ENCODE measurements around the gene ITPKB. TPM values are rescaled to one million over a fixed set of nuclear protein-coding genes. Genes with fewer than 3 reads are reported as not detected.

The ITPKB gene
- total RNA-seq, 2 experiments from 2014 or later = 37.5 to 38.5 TPM

DNA sequence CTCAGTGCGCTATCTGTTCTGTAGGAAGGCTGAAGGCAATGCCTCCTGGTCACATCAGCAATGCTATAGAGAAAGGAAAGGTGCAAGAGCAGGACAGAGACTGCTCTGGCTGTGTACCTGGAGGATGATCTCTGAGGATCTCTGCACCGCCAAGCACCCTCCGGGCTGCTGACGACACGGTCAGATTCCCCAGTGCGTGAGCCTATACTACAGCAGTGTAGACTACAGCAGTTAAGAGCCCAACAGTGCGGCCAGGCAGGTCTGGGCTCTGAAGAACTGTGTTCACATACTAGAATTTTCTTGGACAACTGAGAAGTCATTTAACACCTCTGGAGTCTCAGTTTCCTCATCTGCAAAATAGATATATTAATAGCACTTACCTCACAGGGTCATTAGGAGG, 39.9 kb downstream of the ITPKB start:
- Mint-ChIP-seq H3K4me1 (ENCODE audit: low read depth) (peaks cover 81% of the 10 kb centered on the region), H3K4me3 (no peak overlapping the region), H3K27ac (peak overlapping the region; percentile 95), H3K36me3 (peaks cover 11% of the 10 kb centered on the region), H3K9me3 (no peaks in the 10 kb centered on the region), H3K27me3 (no peaks in the 10 kb centered on the region)
- intact Hi-C loops (cut with micrococcal nuclease) = no loop called here
- DNase-seq = no peak
- ChIA-PET CTCF (interaction anchor here (1.0 to 4.2 kb wide), 2 partner anchors 11 to 15 kb away, joined by 3 to 16 read pairs; no protein-coding TSS in a partner anchor), POLR2A (interaction anchor here (0.6 to 4.2 kb wide), 3 partner anchors 11 to 56 kb away, joined by 3 to 18 read pairs (median 7); no protein-coding TSS in a partner anchor)

DNA sequence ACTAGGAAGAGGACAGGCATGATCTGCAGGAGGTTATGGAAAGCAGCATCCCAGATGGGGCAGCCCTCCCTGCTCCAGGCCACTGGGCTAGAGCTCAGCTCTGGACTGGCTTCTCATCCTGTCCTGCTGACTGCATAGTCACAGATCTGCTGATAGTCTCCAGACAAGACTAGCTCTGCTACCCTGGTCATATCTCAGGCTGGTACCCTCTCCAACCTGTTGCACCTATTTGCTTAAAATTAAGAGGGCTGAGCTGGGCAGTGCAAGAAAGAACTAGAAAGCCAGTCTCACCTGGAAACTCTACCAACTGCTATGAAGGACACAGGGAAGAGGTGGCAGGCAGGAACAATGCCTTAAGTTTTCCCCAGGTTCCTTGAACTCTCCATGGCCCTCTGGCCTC, 40.4 kb downstream of the ITPKB start:
- Mint-ChIP-seq H3K36me3 (peaks cover 11% of the 10 kb centered on the region), H3K9me3 (no peaks in the 10 kb centered on the region), H3K4me3 (no peak overlapping the region), H3K27me3 (no peaks in the 10 kb centered on the region), H3K4me1 (ENCODE audit: low read depth) (peaks cover 81% of the 10 kb centered on the region), H3K27ac (peak overlapping the region; percentile 95)
- intact Hi-C loops (cut with micrococcal nuclease) = no loop called here
- POLR2A ChIA-PET = interaction anchor here (1.8 to 4.2 kb wide), 2 partner anchors 10 to 55 kb away, joined by 7 to 18 read pairs; no protein-coding TSS in a partner anchor
- no peak for DNase-seq
- CTCF ChIA-PET = interaction anchor here (1.0 to 4.2 kb wide), 6 partner anchors 8 to 129 kb away, joined by 3 to 16 read pairs (median 4); no protein-coding TSS in a partner anchor

DNA sequence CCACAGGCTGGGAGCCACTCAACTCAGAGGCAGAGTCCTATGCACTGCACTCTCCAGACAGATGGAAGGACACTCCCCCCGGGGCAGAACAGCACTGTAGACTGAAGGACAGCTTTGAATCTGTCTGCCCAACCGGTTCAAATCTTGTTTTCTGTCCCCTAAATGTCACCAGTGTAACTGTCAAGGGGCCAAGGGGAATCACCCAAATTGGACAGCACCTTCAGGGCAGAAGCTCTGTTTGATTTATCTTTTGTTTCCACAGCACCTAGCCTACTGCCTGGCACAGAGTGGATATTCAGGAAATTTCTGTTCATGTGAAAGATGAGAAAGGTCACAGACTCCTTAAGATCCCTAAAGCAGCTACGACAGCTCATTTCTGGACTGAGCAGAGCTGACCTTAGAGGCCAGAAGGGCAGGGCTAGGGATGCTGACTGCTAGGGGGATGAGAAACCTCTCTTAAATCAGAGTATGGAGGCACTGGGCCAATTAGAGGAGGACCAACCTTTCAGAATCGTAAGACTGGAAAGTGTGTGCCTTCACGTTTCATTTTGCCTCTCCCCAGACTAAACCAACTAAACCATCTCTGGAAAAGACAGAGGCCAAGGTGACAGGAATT, 41.0 kb downstream of the ITPKB start:
- peak overlapping the region; percentile 95 for H3K27ac Mint-ChIP-seq
- H3K9me3 Mint-ChIP-seq = no peaks in the 10 kb centered on the region
- H3K4me1 Mint-ChIP-seq (ENCODE audit: low read depth) = peaks cover 86% of the 10 kb centered on the region
- no peaks in the 10 kb centered on the region for H3K27me3 Mint-ChIP-seq
- ChIA-PET POLR2A (interaction anchor here (0.9 to 4.2 kb wide), 3 partner anchors 10 to 54 kb away, joined by 3 to 18 read pairs (median 7); no protein-coding TSS in a partner anchor), CTCF (interaction anchor here (1.0 to 4.2 kb wide), 6 partner anchors 8 to 130 kb away, joined by 3 to 16 read pairs (median 4); no protein-coding TSS in a partner anchor)
- DNase-seq = no peak
- no peak overlapping the region for H3K4me3 Mint-ChIP-seq
- peaks cover 11% of the 10 kb centered on the region for H3K36me3 Mint-ChIP-seq
- intact Hi-C loops (cut with micrococcal nuclease) = no loop called here

DNA sequence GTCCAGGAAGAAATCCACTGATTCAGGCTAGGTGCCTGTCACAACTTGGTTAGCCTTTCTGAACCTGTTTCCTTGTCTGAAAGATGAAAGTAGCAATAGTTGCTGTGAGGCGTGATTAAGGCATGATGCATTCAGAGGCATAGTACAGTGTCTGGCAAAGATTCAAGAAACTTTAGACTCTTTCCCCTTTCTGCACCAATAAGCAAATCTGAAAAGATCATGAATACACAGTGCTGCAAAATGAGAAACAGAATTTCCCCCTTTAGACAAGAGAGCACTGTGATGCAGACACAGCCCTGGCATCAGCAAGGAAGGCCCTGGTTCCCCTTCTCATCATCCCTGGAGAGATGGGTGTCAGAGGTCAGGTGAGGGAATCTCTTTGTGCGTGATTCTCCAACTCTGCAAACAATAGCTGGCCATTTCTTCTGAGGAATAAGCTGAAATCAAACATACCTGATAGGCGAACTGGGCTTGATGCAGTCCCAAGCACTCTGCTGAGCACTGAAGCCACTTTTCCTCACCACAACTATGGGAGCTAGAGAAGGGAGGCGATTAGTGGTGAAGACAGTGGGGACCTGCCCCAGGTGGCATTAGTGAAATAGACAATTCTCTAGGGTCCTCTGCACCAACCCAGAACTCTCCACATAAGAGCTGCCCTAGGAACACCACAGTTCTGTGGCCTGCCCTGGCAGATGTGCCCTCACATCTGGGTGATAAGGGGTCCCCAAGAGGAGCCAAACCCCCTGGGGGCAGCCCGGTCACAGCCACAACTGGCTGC, 41.7 kb downstream of the ITPKB start:
- Mint-ChIP-seq H3K36me3 (peaks cover 13% of the 10 kb centered on the region), H3K27me3 (no peaks in the 10 kb centered on the region), H3K9me3 (no peaks in the 10 kb centered on the region), H3K4me3 (peak overlapping the region; percentile 20), H3K27ac (peak overlapping the region; percentile 95), H3K4me1 (ENCODE audit: low read depth) (peaks cover 87% of the 10 kb centered on the region)
- ChIA-PET POLR2A (interaction anchor here (0.9 to 4.2 kb wide), 5 partner anchors 9 to 54 kb away, joined by 3 to 18 read pairs (median 5); no protein-coding TSS in a partner anchor), CTCF (interaction anchor here (0.6 to 4.2 kb wide), 8 partner anchors 9 to 131 kb away, joined by 3 to 16 read pairs (median 4); no protein-coding TSS in a partner anchor)
- peak; percentile 48 for DNase-seq
- intact Hi-C loops (cut with micrococcal nuclease) = no loop called here

DNA sequence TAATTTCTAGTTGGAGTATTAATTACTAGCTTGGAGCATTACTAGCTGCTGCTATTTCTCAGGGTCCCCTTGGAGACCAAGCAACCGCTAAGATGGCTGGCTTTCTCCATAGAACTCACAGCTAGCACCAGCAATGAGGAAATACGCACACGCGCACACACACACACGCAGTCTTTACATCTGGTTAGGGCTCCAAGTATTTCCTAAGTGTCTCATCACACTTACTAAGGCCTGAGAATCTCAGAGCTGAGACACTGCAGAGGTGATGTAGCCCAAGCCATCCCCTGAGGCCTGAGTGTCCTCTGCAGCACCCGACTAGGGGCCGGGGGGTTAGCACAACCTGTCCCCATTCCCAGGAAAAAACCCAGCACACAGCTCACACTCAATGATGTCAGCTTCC, 42.5 kb downstream of the ITPKB start:
- peaks cover 11% of the 10 kb centered on the region for H3K36me3 Mint-ChIP-seq
- H3K27ac Mint-ChIP-seq = peak overlapping the region; percentile 95
- no peaks in the 10 kb centered on the region for H3K27me3 Mint-ChIP-seq
- H3K4me1 Mint-ChIP-seq (ENCODE audit: low read depth) = peaks cover 89% of the 10 kb centered on the region
- H3K9me3 Mint-ChIP-seq = no peaks in the 10 kb centered on the region
- ChIA-PET POLR2A (interaction anchor here (1.5 to 2.2 kb wide), 2 partner anchors 18 to 33 kb away, joined by 5 read pairs; no protein-coding TSS in a partner anchor), CTCF (interaction anchor here (0.6 to 1.6 kb wide), 3 partner anchors 9 to 40 kb away, joined by 4 to 10 read pairs (median 5); no protein-coding TSS in a partner anchor)
- no peak overlapping the region for H3K4me3 Mint-ChIP-seq
- no peak for DNase-seq
- intact Hi-C loops (cut with micrococcal nuclease) = no loop called here

DNA sequence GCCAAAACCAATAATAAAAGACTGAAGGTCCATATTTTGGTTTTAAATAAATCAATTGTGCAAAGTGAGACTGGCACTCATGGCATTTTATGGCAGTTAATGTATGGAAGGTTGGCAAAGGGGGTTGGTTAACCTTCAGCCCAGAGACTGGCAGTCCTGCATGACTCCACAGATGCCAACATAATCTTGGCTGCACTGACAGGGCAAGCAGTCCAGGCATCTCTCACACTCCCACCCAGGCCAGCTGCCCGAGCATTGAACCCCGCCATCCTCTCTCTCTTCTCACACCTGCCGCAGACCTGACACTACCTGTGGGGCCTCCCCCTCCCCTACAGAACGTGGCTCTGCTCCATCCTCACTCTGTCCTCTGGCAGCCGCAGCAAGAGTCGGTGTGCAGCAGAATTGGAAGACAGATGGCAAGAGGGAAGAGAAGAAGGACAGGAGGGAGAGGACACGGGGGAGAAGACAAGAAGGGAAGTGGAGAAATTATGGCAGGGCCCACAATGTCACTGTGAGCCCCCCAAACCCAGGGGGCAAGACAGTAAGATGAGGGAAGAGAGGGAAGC, 43.7 kb downstream of the ITPKB start:
- Mint-ChIP-seq H3K9me3 (no peaks in the 10 kb centered on the region), H3K4me1 (ENCODE audit: low read depth) (peaks cover 91% of the 10 kb centered on the region), H3K27me3 (no peaks in the 10 kb centered on the region), H3K27ac (peak overlapping the region; percentile 95), H3K36me3 (peaks cover 11% of the 10 kb centered on the region), H3K4me3 (no peak overlapping the region)
- intact Hi-C loops (cut with micrococcal nuclease) = no loop called here
- ChIA-PET CTCF (interaction anchor here (1.6 to 2.0 kb wide), 2 partner anchors 8 to 133 kb away, joined by 9 to 10 read pairs; no protein-coding TSS in a partner anchor), POLR2A (interaction anchor here (1.5 to 2.2 kb wide), 2 partner anchors 16 to 32 kb away, joined by 5 read pairs; no protein-coding TSS in a partner anchor)
- no peak for DNase-seq

DNA sequence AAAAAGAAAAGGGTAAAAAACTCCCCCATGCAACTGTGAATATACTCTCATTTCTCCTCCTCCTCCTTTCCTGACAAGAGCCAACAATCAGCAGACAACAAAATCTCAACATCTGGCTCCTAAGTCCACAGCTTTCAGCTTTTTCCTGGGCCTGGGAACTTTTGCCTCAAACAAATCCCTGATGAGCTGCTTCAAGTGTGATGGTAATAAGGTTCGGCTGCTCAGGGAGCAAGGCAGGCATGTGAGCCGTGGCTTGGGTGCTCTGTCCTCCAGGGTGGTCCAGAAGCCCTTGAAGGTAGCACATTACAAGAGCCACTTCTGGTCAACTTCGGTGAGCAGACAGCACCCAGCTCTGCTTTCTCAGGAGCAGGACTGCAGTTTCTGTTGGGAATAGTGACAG, 46.3 kb downstream of the ITPKB start:
- ChIA-PET POLR2A (interaction anchor here (1.0 to 1.6 kb wide), 3 partner anchors 13 to 41 kb away, joined by 3 read pairs; no protein-coding TSS in a partner anchor), CTCF (interaction anchor here (0.9 to 2.0 kb wide), 6 partner anchors 17 to 135 kb away, joined by 3 to 8 read pairs (median 3); no protein-coding TSS in a partner anchor)
- Mint-ChIP-seq H3K9me3 (no peaks in the 10 kb centered on the region), H3K27ac (peak overlapping the region; percentile 96), H3K36me3 (peaks cover 17% of the 10 kb centered on the region), H3K27me3 (no peaks in the 10 kb centered on the region), H3K4me1 (ENCODE audit: low read depth) (peaks cover 94% of the 10 kb centered on the region), H3K4me3 (no peak overlapping the region)
- DNase-seq = no peak
- intact Hi-C loops (cut with micrococcal nuclease) = no loop called here

DNA sequence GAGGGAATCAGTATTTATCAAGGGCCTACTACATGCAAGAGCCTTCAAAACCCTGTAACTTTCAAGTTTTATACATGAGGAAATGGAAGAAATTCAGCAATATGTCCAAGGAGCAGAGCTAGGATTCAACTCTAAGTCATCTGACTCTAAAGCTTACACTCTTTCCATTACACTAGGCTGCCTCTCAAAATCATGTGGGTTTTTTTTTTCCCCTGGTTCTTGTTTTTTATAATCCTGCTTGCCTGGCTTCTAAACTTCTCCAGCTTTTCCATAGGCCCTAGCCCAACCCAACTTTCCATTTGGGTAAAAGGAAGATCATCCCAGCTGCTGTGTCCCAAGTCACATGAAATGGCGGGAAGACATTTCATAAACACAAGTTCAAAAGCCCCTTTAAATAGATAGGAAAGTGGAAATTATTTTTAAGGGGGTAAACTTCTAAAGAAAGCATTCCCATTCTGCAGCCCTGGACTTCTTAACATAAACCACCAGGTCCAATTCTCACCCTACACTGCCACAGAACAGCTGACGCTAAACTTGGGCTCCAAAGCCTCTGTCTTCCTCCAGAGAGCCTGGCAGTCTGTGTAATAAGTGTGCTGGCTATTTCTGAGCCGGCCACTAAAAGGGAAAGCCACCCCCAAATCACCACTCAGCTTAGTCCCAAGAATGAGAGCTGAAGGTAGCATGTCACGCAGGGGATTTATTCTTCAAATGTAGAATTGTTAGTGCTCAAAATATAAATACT, 46.9 kb downstream of the ITPKB start:
- H3K27ac Mint-ChIP-seq = peak overlapping the region; percentile 96
- DNase-seq = no peak
- no peaks in the 10 kb centered on the region for H3K9me3 Mint-ChIP-seq
- no peak overlapping the region for H3K4me3 Mint-ChIP-seq
- intact Hi-C loops (cut with micrococcal nuclease) = no loop called here
- ChIA-PET CTCF (interaction anchor here (0.9 to 2.0 kb wide), 9 partner anchors 12 to 136 kb away, joined by 3 to 8 read pairs (median 3); no protein-coding TSS in a partner anchor), POLR2A (interaction anchor here (1.0 to 1.5 kb wide), 4 partner anchors 16 to 42 kb away, joined by 3 to 4 read pairs (median 4); no protein-coding TSS in a partner anchor)
- no peaks in the 10 kb centered on the region for H3K27me3 Mint-ChIP-seq
- peaks cover 14% of the 10 kb centered on the region for H3K36me3 Mint-ChIP-seq
- H3K4me1 Mint-ChIP-seq (ENCODE audit: low read depth) = peaks cover 94% of the 10 kb centered on the region

DNA sequence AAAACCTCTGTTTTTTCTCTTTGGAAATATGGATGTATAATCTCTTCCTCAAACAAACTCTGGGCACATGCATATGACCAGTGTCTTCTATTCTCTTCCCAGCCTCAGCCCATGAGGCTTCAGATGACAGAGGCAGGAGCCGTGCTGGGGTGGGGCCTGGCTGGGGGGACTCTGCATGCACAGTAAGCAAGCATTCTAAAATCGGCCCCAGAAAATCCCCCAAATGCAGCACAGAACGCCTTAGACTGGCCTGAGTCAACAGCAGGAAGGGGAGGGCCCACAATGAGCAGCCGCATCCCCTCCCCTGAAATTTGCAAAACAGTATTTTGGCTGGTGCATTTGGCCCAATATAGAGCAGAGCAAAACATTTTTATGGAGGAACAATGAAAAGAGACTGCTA, 47.8 kb downstream of the ITPKB start:
- peaks cover 94% of the 10 kb centered on the region for H3K4me1 Mint-ChIP-seq (ENCODE audit: low read depth)
- H3K27ac Mint-ChIP-seq = peak overlapping the region; percentile 96
- H3K4me3 Mint-ChIP-seq = peak overlapping the region; percentile 67
- DNase-seq = peak; percentile 80
- intact Hi-C loops (cut with micrococcal nuclease) = loop anchor here (2.0 kb wide), 1 partner anchor 38 kb away; no protein-coding TSS in a partner anchor
- ChIA-PET CTCF (interaction anchor here (1.3 kb wide), 2 partner anchors 11 to 65 kb away, joined by 3 to 5 read pairs; no protein-coding TSS in a partner anchor), POLR2A (interaction anchor here (1.1 to 1.2 kb wide), 2 partner anchors 17 kb away, joined by 4 read pairs; no protein-coding TSS in a partner anchor)
- H3K9me3 Mint-ChIP-seq = no peaks in the 10 kb centered on the region
- H3K27me3 Mint-ChIP-seq = no peaks in the 10 kb centered on the region
- peaks cover 15% of the 10 kb centered on the region for H3K36me3 Mint-ChIP-seq

DNA sequence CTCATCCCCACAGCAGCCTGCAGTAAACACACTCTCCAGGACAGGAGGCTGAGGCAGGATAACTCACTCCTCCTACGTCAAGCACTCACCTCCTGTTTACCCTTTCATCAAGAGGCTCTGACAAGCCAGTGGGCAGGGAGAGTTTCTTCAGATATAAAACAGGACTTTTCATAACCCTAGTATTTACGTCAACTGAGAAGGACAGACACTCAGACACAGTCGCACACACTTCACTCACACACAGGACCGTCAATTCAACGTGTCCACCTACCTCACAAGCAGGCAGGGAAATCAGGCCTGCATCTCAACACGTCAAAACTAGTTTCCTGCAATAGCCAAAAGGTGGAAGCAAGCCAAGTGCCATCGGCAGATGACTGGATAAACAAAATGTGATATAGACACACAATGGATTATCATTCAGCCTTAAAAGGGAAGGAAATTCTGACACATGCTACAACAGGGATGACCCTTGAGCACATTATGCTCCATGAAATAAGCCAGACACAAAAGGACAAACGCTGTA, 48.6 kb downstream of the ITPKB start:
- Mint-ChIP-seq H3K36me3 (peaks cover 15% of the 10 kb centered on the region), H3K27me3 (no peaks in the 10 kb centered on the region), H3K4me3 (peak overlapping the region; percentile 67), H3K4me1 (ENCODE audit: low read depth) (peaks cover 96% of the 10 kb centered on the region), H3K9me3 (no peaks in the 10 kb centered on the region), H3K27ac (peak overlapping the region; percentile 96)
- CTCF ChIA-PET = no interaction called here
- POLR2A ChIA-PET = no interaction called here
- intact Hi-C loops (cut with micrococcal nuclease) = loop anchor here (1.0 to 2.0 kb wide), 6 partner anchors 13 to 49 kb away; partner anchors contain the start of gene ITPKB
- DNase-seq = peak; percentile 87

Data from activated CD4-positive, alpha-beta memory T cell treated with anti-CD3 and anti-CD28 coated beads for 36 hours (primary cell).